HEK293 (cell line): ENCODE measurements around the gene SPEG.

Experiments used
- ZNF140 ChIP-seq: fragments of 450-650 bp; formaldehyde crosslinking; IDR thresholded peaks from 2 replicates; pipeline ENCODE4 v1.5.1; 2016; ENCODE audit warnings: missing biosample characterization, missing genetic modification characterization
- TF ChIP-seq, protein P1 (sequence below): fragments of 450-650 bp; formaldehyde crosslinking; IDR thresholded peaks from 2 replicates; pipeline ENCODE4 v1.5.1; 2016; ENCODE audit warnings: missing biosample characterization, missing genetic modification characterization
- TF ChIP-seq, protein P2 (sequence below): fragments of 450-650 bp; formaldehyde crosslinking; IDR thresholded peaks from 2 replicates; pipeline ENCODE4 v1.5.1; 2017; ENCODE audit warnings: missing biosample characterization, missing genetic modification characterization

GRCh38 chr2:219489315-219489714 lies 54.7 kb downstream of the SPEG start:
- TF ChIP-seq, protein P1, sequence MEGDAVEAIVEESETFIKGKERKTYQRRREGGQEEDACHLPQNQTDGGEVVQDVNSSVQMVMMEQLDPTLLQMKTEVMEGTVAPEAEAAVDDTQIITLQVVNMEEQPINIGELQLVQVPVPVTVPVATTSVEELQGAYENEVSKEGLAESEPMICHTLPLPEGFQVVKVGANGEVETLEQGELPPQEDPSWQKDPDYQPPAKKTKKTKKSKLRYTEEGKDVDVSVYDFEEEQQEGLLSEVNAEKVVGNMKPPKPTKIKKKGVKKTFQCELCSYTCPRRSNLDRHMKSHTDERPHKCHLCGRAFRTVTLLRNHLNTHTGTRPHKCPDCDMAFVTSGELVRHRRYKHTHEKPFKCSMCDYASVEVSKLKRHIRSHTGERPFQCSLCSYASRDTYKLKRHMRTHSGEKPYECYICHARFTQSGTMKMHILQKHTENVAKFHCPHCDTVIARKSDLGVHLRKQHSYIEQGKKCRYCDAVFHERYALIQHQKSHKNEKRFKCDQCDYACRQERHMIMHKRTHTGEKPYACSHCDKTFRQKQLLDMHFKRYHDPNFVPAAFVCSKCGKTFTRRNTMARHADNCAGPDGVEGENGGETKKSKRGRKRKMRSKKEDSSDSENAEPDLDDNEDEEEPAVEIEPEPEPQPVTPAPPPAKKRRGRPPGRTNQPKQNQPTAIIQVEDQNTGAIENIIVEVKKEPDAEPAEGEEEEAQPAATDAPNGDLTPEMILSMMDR (tag by site-specific recombination), result no peak
- TF ChIP-seq, protein P2, sequence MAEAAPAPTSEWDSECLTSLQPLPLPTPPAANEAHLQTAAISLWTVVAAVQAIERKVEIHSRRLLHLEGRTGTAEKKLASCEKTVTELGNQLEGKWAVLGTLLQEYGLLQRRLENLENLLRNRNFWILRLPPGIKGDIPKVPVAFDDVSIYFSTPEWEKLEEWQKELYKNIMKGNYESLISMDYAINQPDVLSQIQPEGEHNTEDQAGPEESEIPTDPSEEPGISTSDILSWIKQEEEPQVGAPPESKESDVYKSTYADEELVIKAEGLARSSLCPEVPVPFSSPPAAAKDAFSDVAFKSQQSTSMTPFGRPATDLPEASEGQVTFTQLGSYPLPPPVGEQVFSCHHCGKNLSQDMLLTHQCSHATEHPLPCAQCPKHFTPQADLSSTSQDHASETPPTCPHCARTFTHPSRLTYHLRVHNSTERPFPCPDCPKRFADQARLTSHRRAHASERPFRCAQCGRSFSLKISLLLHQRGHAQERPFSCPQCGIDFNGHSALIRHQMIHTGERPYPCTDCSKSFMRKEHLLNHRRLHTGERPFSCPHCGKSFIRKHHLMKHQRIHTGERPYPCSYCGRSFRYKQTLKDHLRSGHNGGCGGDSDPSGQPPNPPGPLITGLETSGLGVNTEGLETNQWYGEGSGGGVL (tag by site-specific recombination), result no peak
- TF ChIP-seq ZNF140, result no peak
